PC-3 (cell line): ENCODE results near the gene RBKS. TPM values are rescaled to one million over a fixed set of nuclear protein-coding genes. Genes with fewer than 3 reads are reported as not detected.

Source experiments
- ATAC-seq: fragments of 200-7000 bp; cut with Tn5 transposase; 2 replicates; pipeline ENCODE4 v1.9.1; 2020; ENCODE audit warnings: mild to moderate bottlenecking, moderate library complexity
- BruUV-seq: library from RNA; stranded (reverse); fragments of 400-500 nt; replicated peaks from 2 replicates; lab custom pipeline; 2021; lab: Mats Ljungman, UMichigan
- CTCF ChIA-PET: fragments of 300-600 bp; sonication (Branson Sonifier 250); formaldehyde crosslinking; loops from one replicate; lab custom pipeline; 2022; ENCODE audit warnings: antibody characterized with exemption; lab: Charles Lee
- POLR2A ChIA-PET: fragments of 300-600 bp; sonication (Branson Sonifier 250); formaldehyde crosslinking; loops from one replicate; lab custom pipeline; 2022; ENCODE audit warnings: antibody characterized with exemption; ENCODE audit not compliant: unreplicated experiment; lab: Charles Lee
- DNase-seq: peaks from one replicate; pipeline ENCODE4 v3.0.0-alpha.2; 2015
- H2AFZ ChIP-seq: fragments of 300-600 bp; sonication (generic); 2 replicates; pipeline ENCODE4 v1.6.0; 2016; ENCODE audit warnings: antibody characterized with exemption, low read length
- H3F3A ChIP-seq: fragments of 300-600 bp; sonication (generic); one replicate; pipeline ENCODE4 v1.6.0; 2017; ENCODE audit warnings: antibody characterized with exemption, low read length, control low read depth, mild to moderate bottlenecking; ENCODE audit not compliant: unreplicated experiment
- H3K27ac ChIP-seq: fragments of 300-600 bp; sonication (generic); 2 replicates; pipeline ENCODE4 v1.5.1; 2016; ENCODE audit warnings: mild to moderate bottlenecking, low read length
- H3K27me3 ChIP-seq: fragments of 300-600 bp; sonication (generic); 2 replicates; pipeline ENCODE4 v1.6.1; 2016; ENCODE audit warnings: low read length, mixed read lengths
- H3K36me3 ChIP-seq: fragments of 300-600 bp; sonication (generic); 2 replicates; pipeline ENCODE4 v1.6.1; 2016; ENCODE audit warnings: low read depth, mixed run types, low read length, mixed read lengths
- H3K4me1 ChIP-seq: fragments of 300-600 bp; sonication (generic); 2 replicates; pipeline ENCODE4 v1.5.1; 2016; ENCODE audit warnings: low read length; ENCODE audit not compliant: insufficient read depth
- H3K4me2 ChIP-seq: fragments of 300-600 bp; sonication (generic); 2 replicates; pipeline ENCODE4 v1.6.0; 2016; ENCODE audit warnings: low read length
- H3K4me3 ChIP-seq: fragments of 300-600 bp; sonication (generic); 2 replicates; pipeline ENCODE4 v1.5.1; 2016; ENCODE audit warnings: mild to moderate bottlenecking, low read length, mixed read lengths
- H3K79me2 ChIP-seq: fragments of 300-600 bp; sonication (generic); 2 replicates; pipeline ENCODE4 v1.6.1; 2017; ENCODE audit warnings: low read length, mixed read lengths
- H3K9ac ChIP-seq: fragments of 300-600 bp; sonication (generic); 2 replicates; pipeline ENCODE4 v1.6.0; 2016; ENCODE audit warnings: mild to moderate bottlenecking, low read length
- H3K9me2 ChIP-seq: fragments of 300-600 bp; sonication (generic); replicated peaks from 2 replicates; pipeline ENCODE4 v1.6.1; 2016; ENCODE audit warnings: mixed run types, low read length, mixed read lengths
- H3K9me3 ChIP-seq: fragments of 300-600 bp; sonication (generic); 2 replicates; pipeline ENCODE4 v1.6.1; 2016; ENCODE audit warnings: low read length, mixed read lengths
- H4K20me1 ChIP-seq: fragments of 300-600 bp; sonication (generic); 2 replicates; pipeline ENCODE4 v1.6.1; 2016; ENCODE audit warnings: low read length, mixed read lengths
- EZH2 ChIP-seq: fragments of 300-600 bp; sonication (generic); IDR thresholded peaks from one replicate; pipeline ENCODE4 v1.6.1; 2017; ENCODE audit warnings: antibody characterized with exemption, mild to moderate bottlenecking, low read length; ENCODE audit not compliant: unreplicated experiment
- EZH2phosphoT487 ChIP-seq: fragments of 300-600 bp; sonication (generic); IDR thresholded peaks from 2 replicates; pipeline ENCODE4 v1.6.1; 2018; ENCODE audit warnings: mild to moderate bottlenecking, antibody characterized with exemption, low read length, borderline replicate concordance
- intact Hi-C: fragments of 100-400 bp; cut with micrococcal nuclease; formaldehyde crosslinking; loops from 2 replicates; pipeline ENCODE4 v1.9.0; 2023
- total RNA-seq: library from RNA; depleted of rRNA; stranded (reverse); fragments of >200 nt; gene quantifications from 2 replicates; pipeline ENCODE4 v1.2.3, GENCODE V29; 2014
- TF ChIP-seq, protein P1 (sequence below): fragments of 300-600 bp; sonication (generic); conservative IDR thresholded peaks from 2 replicates; pipeline ENCODE4 v1.5.1; 2017; ENCODE audit warnings: antibody characterized with exemption, low read depth, mild to moderate bottlenecking, low read length

Gene RBKS
- total RNA-seq, 1 experiment from 2014 or later = 1.8 TPM

DNA sequence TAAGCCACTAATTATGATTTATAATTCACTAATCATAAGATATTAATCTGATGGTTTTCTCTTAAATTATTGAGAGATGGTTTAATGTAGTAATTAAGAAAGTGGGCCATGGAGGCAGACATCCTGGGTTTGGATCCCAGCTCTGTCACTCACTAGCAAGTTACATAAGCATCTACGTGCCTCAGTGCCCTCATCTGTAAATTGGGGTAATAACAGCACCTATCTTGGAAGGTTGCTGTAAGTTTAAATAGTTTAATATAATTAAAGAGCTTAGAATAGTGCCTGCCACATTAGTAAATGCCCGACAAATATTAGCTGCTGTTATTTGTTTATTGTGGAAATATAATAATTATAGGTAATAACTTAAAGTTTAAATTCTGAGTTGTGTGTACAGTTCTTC lies 31.2 kb upstream of the RBKS start:
- Histone ChIP-seq H3K27ac (no peak overlapping the region), H2AFZ (no peak overlapping the region), H3K36me3 (no peaks in the 10 kb centered on the region), H3K4me2 (no peak overlapping the region), H3F3A (no peaks in the 10 kb centered on the region), H3K4me1 (peaks cover 18% of the 10 kb centered on the region), H3K9me3 (no peaks in the 10 kb centered on the region), H3K4me3 (no peak overlapping the region), H3K9me2 (no peaks in the 10 kb centered on the region), H3K9ac (no peak overlapping the region), H3K79me2 (no peaks in the 10 kb centered on the region), H3K27me3 (no peaks in the 10 kb centered on the region), H4K20me1 (no peaks in the 10 kb centered on the region)
- no TSS peak for BruUV-seq
- CTCF ChIA-PET = no interaction called here
- ATAC-seq (no peak), DNase-seq (no peak)
- POLR2A ChIA-PET = no interaction called here
- TF ChIP-seq EZH2phosphoT487 (no peak), EZH2 (no peak)
- TF ChIP-seq, protein P1, sequence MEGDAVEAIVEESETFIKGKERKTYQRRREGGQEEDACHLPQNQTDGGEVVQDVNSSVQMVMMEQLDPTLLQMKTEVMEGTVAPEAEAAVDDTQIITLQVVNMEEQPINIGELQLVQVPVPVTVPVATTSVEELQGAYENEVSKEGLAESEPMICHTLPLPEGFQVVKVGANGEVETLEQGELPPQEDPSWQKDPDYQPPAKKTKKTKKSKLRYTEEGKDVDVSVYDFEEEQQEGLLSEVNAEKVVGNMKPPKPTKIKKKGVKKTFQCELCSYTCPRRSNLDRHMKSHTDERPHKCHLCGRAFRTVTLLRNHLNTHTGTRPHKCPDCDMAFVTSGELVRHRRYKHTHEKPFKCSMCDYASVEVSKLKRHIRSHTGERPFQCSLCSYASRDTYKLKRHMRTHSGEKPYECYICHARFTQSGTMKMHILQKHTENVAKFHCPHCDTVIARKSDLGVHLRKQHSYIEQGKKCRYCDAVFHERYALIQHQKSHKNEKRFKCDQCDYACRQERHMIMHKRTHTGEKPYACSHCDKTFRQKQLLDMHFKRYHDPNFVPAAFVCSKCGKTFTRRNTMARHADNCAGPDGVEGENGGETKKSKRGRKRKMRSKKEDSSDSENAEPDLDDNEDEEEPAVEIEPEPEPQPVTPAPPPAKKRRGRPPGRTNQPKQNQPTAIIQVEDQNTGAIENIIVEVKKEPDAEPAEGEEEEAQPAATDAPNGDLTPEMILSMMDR = no peak
- intact Hi-C loops = no loop called here

DNA sequence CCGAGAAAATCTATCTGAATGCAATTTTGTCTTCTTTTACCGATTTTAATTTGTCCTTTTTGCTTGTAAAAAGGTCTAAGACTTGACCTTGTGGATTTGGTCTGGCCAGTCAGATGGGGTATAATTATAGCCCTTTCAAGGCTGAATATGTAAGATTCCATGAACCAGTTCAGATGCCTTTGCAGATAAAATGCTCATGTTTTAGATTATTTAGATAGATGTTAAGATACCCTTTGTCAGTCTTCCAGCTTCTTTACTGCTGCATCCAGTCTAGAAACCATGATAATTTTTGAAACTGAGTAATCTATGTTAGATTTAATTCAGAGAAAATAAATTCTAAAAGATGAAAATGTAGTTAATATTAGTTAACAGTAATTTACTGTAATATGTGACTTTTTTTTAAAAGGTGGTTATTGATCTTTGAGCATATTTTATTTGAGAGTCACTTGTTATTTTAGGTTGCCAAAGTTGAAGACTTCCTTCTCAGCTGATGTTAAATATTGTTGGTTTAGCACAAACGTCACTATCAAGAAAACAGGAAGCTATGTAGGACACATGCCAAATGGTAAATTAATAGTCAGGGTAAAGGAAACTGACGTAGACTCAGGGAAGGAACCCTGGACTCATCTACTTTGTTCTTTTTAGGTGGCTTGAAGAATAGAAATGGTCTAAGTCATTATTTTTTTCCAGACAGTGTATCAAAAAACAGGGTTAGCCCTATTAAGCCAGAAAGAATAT lies 30.1 kb upstream of the RBKS start:
- CTCF ChIA-PET = interaction anchor here (0.7 kb wide), 1 partner anchor 197 kb away, joined by 3 read pairs; no protein-coding TSS in a partner anchor
- no peaks in the 10 kb centered on the region for H3K79me2 ChIP-seq
- H3K4me1 ChIP-seq = peaks cover 26% of the 10 kb centered on the region
- H3K9me2 ChIP-seq = no peaks in the 10 kb centered on the region
- peak; percentile 76 for DNase-seq
- H4K20me1 ChIP-seq = no peaks in the 10 kb centered on the region
- H2AFZ ChIP-seq = no peak overlapping the region
- POLR2A ChIA-PET = no interaction called here
- no peaks in the 10 kb centered on the region for H3K9me3 ChIP-seq
- BruUV-seq = no TSS peak
- H3K9ac ChIP-seq = peak overlapping the region; percentile 6; the same call in 1 of the 2 replicates
- no peaks in the 10 kb centered on the region for H3K36me3 ChIP-seq
- H3K4me3 ChIP-seq = no peak overlapping the region
- no peaks in the 10 kb centered on the region for H3K27me3 ChIP-seq
- peak; percentile 48 for ATAC-seq
- no peak for TF ChIP-seq EZH2phosphoT487
- TF ChIP-seq EZH2 = no peak
- TF ChIP-seq, protein P1 = no peak
- intact Hi-C loops = no loop called here
- H3K4me2 ChIP-seq = peak overlapping the region; percentile 6; the same call in 1 of the 2 replicates
- no peaks in the 10 kb centered on the region for H3F3A ChIP-seq
- peak overlapping the region; percentile 39 for H3K27ac ChIP-seq
